ENCODE results near the gene ELOVL5.

- TF ChIP-seq, protein P1, sequence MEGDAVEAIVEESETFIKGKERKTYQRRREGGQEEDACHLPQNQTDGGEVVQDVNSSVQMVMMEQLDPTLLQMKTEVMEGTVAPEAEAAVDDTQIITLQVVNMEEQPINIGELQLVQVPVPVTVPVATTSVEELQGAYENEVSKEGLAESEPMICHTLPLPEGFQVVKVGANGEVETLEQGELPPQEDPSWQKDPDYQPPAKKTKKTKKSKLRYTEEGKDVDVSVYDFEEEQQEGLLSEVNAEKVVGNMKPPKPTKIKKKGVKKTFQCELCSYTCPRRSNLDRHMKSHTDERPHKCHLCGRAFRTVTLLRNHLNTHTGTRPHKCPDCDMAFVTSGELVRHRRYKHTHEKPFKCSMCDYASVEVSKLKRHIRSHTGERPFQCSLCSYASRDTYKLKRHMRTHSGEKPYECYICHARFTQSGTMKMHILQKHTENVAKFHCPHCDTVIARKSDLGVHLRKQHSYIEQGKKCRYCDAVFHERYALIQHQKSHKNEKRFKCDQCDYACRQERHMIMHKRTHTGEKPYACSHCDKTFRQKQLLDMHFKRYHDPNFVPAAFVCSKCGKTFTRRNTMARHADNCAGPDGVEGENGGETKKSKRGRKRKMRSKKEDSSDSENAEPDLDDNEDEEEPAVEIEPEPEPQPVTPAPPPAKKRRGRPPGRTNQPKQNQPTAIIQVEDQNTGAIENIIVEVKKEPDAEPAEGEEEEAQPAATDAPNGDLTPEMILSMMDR (IDR thresholded peaks at IDR 0.05): no peak
- TF ChIP-seq POLR2AphosphoS5 (IDR thresholded peaks at IDR 0.05; ENCODE audit: low read depth, low read length): no peak
- no peak for TF ChIP-seq SIN3A (IDR thresholded peaks at IDR 0.05; ENCODE audit: borderline replicate concordance, insufficient read depth, low read depth, low read length)
- TF ChIP-seq REST (IDR thresholded peaks at IDR 0.05; ENCODE audit: insufficient read depth in 1 of 2, low read depth in 2 of 2, low read length in 1 of 2): no peak
- no peak for TF ChIP-seq TCF7L2 (IDR thresholded peaks at IDR 0.05; ENCODE audit: low read depth, low read length)
Observed at GRCh38 chr6:53279293-53279692, 69.5 kb downstream of the ELOVL5 start.
